DMS153 treated with DMSO at 0.1 percent for 48 hours (cell line): Measurements from ENCODE around the gene IP6K1.
"Not testable (repeated sequence)": the region's sequence is repeated elsewhere in the genome, so short reads cannot be mapped to it uniquely, and the experiment has no call there.

Experiments used
- DNase-seq: peaks from one replicate; lab custom pipeline; 2025; ENCODE audit not compliant: unreplicated experiment; lab: John Stamatoyannopoulos, UW

IP6K1 gene

DNA sequence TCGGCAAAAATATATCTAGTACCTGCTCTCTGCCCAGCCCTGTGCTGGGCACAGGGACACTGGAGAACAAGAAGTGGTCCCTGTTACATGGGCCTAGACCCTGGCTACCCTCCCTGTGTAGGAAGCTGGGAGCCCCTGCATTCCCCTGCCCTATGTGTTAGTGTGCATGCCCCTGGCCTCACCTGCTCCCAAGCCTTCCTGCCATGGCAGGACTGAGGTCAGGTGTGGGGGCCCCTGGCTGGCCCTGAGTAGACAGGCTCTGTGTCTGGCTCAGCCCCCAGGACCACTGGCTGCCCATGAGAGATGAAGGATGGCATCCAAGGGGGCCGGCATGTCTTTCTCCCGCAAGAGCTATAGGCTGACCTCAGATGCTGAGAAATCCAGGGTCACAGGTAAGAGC, 95.5 kb downstream of the IP6K1 start:
- not testable (repeated sequence) for DNase-seq

- DNase-seq: not testable (repeated sequence)
Measured at GRCh38 chr3:49689908-49690624, 96.3 kb downstream of the IP6K1 start.

DNA sequence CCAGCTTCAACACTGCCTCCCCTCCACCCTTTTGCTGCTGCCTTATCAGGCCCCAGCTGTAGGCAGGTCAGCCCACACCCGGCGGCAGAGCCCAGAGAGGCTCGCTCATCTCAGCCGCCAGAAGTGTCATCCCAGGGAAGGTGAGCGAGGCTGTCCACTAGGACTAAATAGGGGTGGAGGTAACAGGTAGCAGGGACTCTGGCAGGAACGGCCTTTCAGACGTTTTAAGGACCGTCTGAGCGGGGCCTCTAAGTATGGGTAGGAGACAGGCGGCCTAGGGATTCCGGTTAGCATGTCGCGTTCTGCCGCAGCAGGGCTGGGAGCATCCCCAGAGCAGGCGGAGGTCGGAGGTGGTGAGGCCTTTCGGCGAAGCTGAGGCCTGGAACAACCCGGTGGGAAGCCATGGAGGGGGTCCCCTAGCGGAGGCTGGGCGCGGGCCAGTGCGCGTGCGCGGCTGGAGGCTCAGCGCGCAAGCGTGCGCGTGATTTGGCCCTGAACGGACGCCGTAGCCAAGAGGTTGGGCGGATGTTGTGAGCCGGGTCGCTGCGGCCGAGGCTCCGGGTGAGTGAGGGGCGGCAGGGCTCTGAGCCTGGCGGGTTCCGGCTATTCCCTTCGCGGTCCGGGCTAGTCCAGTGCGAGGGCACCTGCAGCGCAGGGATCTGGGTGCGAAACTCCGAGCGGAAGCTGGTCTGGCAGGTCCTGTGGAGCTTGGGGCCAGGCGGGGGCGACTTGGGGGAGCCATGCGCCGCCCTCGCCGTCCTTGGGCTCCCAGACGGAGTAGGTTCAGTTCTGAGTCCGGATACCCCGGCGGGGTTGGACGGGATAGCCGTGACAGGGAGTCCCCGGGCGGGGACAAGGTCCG, 97.1 kb downstream of the IP6K1 start, which contains the start of the genes MST1 and RNF123:
Gene MST1 (minus strand): TSS at position 429 of the 862 bp plus-strand sequence. CDS start 783 bp downstream, outside the sequence.
Gene RNF123 (plus strand): TSS at position 512 of the 862 bp plus-strand sequence. CDS start 1,609 bp downstream, outside the sequence.
- DNase-seq: no peak

GRCh38 chr3:49688338-49689045, 97.8 kb downstream of the IP6K1 start:
- DNase-seq: not testable (repeated sequence)

DNA sequence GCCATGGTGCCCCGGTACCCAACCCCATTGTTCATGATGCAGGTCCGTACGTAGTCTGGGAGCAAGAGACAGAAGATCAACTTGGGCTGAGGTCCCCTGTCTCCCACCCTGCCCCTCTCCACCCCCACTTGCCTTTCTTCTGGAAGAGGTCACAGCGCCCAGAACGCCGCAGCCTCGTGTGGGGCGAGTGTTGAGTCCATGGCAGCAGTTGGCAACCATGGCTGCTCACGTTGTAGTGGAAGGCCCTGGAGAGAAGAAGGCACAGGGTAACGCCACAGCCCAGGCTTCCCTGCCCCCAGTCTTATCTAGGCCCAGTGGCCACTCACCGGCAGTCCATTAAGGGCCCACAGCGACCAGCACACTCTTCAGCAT, 98.9 kb downstream of the IP6K1 start:
- DNase-seq: not testable (repeated sequence)

GRCh38 chr3:49686769-49687423, 99.4 kb downstream of the IP6K1 start:
- DNase-seq: not testable (repeated sequence)

GRCh38 chr3:49686346-49686745, 100.0 kb downstream of the IP6K1 start:
- DNase-seq: not testable (repeated sequence)

- not testable (repeated sequence) for DNase-seq
Measured at GRCh38 chr3:49685846-49686245, 100.5 kb downstream of the IP6K1 start.

DNA sequence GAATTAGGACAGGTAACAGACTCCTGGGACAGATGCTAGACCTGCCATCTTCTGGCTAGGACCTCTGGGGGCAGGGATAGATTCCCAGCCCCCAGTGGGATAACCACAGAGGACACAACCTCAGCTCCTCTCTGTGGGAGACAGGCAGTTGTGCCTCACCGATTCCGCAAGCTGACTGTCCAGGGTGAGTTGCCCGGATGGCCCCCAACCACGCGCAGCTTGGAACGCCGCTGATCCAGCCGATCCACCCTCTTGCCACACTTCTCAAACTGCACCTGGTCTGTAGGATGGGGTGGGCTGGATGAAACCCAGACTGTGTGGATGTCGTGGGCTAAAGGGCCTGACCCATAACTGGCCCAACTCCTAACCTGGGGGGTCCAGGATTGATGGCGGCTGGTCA, 101.2 kb downstream of the IP6K1 start:
- not testable (repeated sequence) for DNase-seq

DNA sequence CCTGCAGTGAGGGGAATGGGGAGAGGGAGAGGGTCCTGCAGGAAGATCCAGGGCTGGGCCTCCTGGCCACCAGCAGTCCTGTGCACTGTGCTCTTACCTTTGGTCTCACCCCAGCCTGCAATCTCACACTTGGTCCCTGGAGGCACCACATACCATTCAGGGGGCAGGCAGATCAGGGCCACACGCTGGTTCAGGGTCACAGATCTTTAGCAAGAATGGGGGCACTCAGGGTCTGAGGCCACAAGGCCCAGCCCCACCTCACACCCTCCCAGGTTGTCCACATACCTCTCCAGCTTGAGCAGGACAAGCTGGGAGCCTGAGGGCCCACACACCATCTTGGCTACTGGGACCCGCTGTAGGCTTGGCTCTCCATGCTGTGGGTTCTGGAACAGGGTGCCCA, 101.9 kb downstream of the IP6K1 start:
- not testable (repeated sequence) for DNase-seq

DNA sequence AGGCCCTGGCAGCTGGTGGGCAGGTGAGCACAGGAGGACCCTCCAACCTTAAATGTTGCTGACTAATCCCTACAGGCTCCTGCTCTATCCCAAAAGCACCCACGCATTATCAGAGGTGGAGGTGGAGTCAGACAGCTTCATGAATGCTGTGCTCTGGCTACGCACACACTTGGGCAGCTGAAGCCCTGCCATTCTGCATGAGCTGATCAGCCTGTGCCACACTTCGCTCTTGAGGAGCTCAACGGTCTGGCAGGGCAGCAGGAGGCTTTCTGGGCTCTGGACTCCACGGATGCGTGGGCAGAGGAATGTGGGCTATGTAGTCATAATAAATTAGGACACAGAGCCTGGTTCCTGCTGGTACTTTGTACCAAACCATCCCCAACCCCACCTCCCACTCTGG, 103.2 kb downstream of the IP6K1 start:
- no peak for DNase-seq

- DNase-seq: no peak
Measured at GRCh38 chr3:49681543-49681942, 104.8 kb downstream of the IP6K1 start.

- no peak for DNase-seq
Measured at GRCh38 chr3:49681232-49681522, 105.2 kb downstream of the IP6K1 start.

DNA sequence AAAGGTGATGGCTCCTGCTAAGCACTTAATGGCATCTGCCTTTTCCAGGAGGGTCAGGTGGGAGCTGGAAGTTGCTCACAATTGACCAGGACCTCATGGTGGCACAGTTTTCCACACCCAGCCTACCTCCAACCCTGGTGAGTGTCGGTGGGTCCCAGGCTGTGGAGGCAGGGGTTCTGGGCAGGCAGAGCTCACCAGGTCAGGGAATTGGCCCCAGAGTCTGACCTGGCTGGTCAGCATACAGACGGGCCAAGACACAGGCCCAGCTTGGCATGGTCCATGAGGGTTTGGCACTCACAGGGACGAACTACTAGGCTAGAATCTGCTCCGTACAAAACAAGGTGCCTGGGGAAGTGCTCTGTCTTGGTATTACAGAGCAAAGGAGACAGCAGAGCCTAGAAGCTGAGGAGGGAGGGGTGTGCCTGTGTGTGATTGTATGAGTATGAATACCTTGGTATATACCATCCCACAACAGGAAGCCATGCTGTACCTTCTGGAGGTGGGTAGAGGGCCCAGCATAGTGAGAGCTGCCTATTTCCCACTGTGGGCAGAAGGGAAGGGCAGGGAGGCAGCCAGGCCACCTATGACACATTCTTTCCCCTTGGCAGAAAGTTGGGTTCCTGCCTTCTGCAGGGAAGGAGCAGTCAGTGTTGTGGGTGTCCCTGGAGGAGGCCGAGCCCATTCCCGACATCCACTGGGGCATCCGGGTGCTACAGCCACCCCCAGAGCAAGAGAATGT, 105.7 kb downstream of the IP6K1 start:
- no peak for DNase-seq

- no peak for DNase-seq
Measured at GRCh38 chr3:49675912-49676311, 110.4 kb downstream of the IP6K1 start.

- DNase-seq: no peak
Measured at GRCh38 chr3:49674497-49674983, 111.8 kb downstream of the IP6K1 start.
